ENCODE results near the gene HSD17B2. TPM values are rescaled to one million over a fixed set of nuclear protein-coding genes. Genes with fewer than 3 reads are reported as not detected.
"Not testable (repeated sequence)": the region's sequence is repeated elsewhere in the genome, so short reads cannot be mapped to it uniquely, and the experiment has no call there.

Gene HSD17B2
- total and polyA plus RNA-seq, 2 experiments from 2014 or later: not detected

DNA sequence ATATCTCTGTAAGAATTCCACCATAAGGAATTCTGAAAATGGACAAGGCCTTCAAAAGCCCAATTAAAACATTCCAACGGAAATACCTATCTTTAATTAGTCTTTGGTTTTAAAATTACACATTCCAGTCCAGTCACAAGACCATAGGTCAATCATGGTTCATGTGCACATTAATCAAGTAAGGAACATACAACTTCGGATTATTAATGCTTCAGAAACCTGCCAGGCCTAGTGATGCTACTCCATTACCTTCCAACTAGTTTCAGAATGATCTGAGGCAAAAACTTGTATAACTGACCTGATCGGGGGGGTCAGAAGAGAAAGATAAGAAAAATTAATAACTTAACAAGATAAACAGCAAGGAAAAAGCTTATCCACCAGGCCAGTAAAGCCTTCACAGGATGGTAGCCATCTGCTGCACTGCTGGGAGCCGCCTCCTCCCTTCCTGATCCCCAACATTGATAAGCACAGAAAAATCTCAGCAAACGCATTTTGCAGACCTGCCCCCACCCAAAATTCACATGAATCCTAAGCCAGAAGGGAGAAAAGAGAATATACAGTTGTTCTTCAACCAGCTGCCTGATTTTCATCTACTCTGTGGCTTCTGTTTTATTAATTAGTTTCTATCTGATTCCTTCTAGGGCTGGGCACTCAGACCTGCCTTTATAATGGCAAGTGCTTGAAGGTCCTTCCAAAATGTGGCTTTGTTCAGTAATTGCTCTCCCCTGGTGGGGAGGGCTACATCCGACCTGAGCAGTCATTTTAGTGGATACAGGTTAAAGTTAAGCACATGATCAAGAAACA, 29.8 kb upstream of the HSD17B2 start:
- Histone ChIP-seq H3K4me3 (no peak overlapping the region), H3K36me3 (no peaks in the 10 kb centered on the region), H3K9me3 (ENCODE audit: low read depth) (no peaks in the 10 kb centered on the region), H3K27me3 (no peaks in the 10 kb centered on the region), H3K4me1 (ENCODE audit: low read depth) (no peaks in the 10 kb centered on the region), H3K27ac (no peak overlapping the region)
- no peak for TF ChIP-seq CTCF (IDR thresholded peaks at IDR 0.05; ENCODE audit: low read depth, low read length)
- no peak for DNase-seq (ENCODE audit: low read depth in 1 of 2, low spot score in 1 of 2)

GRCh38 chr16:82006036-82006435, 29.0 kb upstream of the HSD17B2 start:
- Histone ChIP-seq H3K9me3 (ENCODE audit: low read depth) (no peaks in the 10 kb centered on the region), H3K4me3 (no peak overlapping the region), H3K27me3 (no peaks in the 10 kb centered on the region), H3K4me1 (ENCODE audit: low read depth) (no peaks in the 10 kb centered on the region), H3K27ac (no peak overlapping the region), H3K36me3 (no peaks in the 10 kb centered on the region)
- TF ChIP-seq CTCF (IDR thresholded peaks at IDR 0.05; ENCODE audit: low read depth, low read length): no peak
- no peak for DNase-seq (ENCODE audit: low read depth in 1 of 2, low spot score in 1 of 2)

GRCh38 chr16:82007189-82007588, 27.9 kb upstream of the HSD17B2 start:
- H3K4me3 ChIP-seq: no peak overlapping the region
- no peaks in the 10 kb centered on the region for H3K27me3 ChIP-seq
- no peak for DNase-seq (ENCODE audit: low read depth in 1 of 2, low spot score in 1 of 2)
- no peaks in the 10 kb centered on the region for H3K36me3 ChIP-seq
- no peak overlapping the region for H3K27ac ChIP-seq
- H3K9me3 ChIP-seq (ENCODE audit: low read depth): no peaks in the 10 kb centered on the region
- no peaks in the 10 kb centered on the region for H3K4me1 ChIP-seq (ENCODE audit: low read depth)
- no peak for TF ChIP-seq CTCF (IDR thresholded peaks at IDR 0.05; ENCODE audit: low read depth, low read length)

DNA sequence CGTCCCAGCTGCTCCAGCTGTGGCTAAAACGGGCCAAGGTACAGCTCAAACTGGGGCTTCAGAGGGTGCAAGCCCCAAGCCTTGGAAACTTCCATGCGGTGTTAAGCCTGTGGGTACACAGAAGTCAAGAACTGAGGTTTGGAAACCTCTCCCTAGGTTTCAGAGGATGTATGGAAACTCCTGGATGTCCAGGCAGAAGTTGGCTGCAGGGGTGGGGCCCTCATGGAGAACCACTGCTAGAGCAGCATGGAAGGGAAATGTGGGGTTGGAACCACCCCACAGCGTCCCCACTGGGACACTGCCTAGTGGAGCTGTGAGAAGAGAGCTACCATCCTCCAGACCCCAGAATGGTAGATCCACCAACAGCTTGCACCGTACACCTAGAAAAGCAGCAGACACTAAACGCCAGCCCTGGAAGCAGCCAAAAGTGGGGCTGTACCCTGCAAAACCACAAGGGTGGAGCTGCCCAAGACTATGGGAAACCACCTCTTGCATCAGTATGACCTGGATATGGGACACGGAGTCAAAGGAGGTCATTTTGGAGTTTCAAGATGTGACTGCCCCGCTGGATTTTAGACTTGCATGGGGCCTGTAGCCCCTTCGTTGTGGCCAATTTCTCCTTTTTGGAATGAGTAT, 26.0 kb upstream of the HSD17B2 start:
- no peaks in the 10 kb centered on the region for H3K27me3 ChIP-seq
- no peak overlapping the region for H3K27ac ChIP-seq
- no peaks in the 10 kb centered on the region for H3K36me3 ChIP-seq
- H3K4me3 ChIP-seq: no peak overlapping the region
- H3K9me3 ChIP-seq (ENCODE audit: low read depth): no peaks in the 10 kb centered on the region
- H3K4me1 ChIP-seq (ENCODE audit: low read depth): no peaks in the 10 kb centered on the region
- no peak for TF ChIP-seq CTCF (IDR thresholded peaks at IDR 0.05; ENCODE audit: low read depth, low read length)
- no peak for DNase-seq (ENCODE audit: low read depth in 1 of 2, low spot score in 1 of 2)

GRCh38 chr16:82009789-82010188, 25.3 kb upstream of the HSD17B2 start:
- not testable (repeated sequence) for DNase-seq (ENCODE audit: low read depth in 1 of 2, low spot score in 1 of 2); H3K9me3 ChIP-seq (ENCODE audit: low read depth); H3K4me1 ChIP-seq (ENCODE audit: low read depth); H3K36me3 ChIP-seq; H3K27ac ChIP-seq; H3K27me3 ChIP-seq; H3K4me3 ChIP-seq

DNA sequence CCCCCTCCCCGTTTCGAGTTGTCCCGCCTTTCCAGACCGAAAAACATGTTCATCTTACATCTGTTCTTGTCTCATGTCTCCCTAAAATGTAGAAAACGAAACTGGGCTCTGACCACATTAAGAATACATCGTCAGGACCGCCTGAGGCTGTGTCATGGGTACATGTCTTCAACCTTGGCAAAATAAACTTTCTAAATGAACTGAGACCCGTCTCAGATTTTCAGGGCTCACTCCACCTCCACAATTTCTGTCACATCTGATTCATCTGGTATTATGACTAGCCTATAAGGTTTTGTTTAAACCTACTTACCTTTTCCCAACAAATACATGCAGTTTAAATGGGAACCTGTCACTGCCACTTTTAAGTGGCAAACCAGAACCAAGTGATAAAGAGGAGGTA, 24.4 kb upstream of the HSD17B2 start:
- no peaks in the 10 kb centered on the region for H3K27me3 ChIP-seq
- TF ChIP-seq CTCF (IDR thresholded peaks at IDR 0.05; ENCODE audit: low read depth, low read length): no peak
- H3K4me3 ChIP-seq: no peak overlapping the region
- no peak overlapping the region for H3K27ac ChIP-seq
- no peaks in the 10 kb centered on the region for H3K9me3 ChIP-seq (ENCODE audit: low read depth)
- no peak for DNase-seq (ENCODE audit: low read depth in 1 of 2, low spot score in 1 of 2)
- no peaks in the 10 kb centered on the region for H3K4me1 ChIP-seq (ENCODE audit: low read depth)
- no peaks in the 10 kb centered on the region for H3K36me3 ChIP-seq

All from cardiac muscle cell (in vitro differentiated cells and primary cell).